Kidney epithelial cell (primary cell): ENCODE results near the gene RTP2. TPM values are rescaled to one million over a fixed set of nuclear protein-coding genes. Genes with fewer than 3 reads are reported as not detected.

Experiments used
- DNase-seq: peaks from one replicate; pipeline ENCODE4 v3.0.0-alpha.2; 2010; ENCODE audit warnings: low read depth
- H3K27me3 ChIP-seq: 2 replicates; pipeline ENCODE4 v1.6.0; 2011; ENCODE audit warnings: low read length; ENCODE audit not compliant: control insufficient read depth, insufficient read depth
- H3K36me3 ChIP-seq: 2 replicates; pipeline ENCODE4 v1.5.1; 2011; ENCODE audit warnings: low read length; ENCODE audit not compliant: control insufficient read depth, insufficient read depth
- H3K4me3 ChIP-seq: 2 replicates; pipeline ENCODE4 v1.5.1; 2011; ENCODE audit warnings: low read depth, mild to moderate bottlenecking, control low read depth, low read length
- total RNA-seq: library from RNA; depleted of rRNA; stranded (reverse); fragments of >200 nt; gene quantifications from 2 replicates; pipeline ENCODE4 v1.2.3, GENCODE V29; 2015
- TF ChIP-seq, protein P1 (sequence below): IDR thresholded peaks from 2 replicates; pipeline ENCODE4 v1.5.1; 2011; ENCODE audit warnings: mild to moderate bottlenecking, moderate library complexity, low read length, control low read depth, inconsistent platforms; ENCODE audit not compliant: insufficient read depth, poor library complexity, severe bottlenecking

RTP2 gene
- total RNA-seq, 1 donor from 2014 or later = not detected

DNA sequence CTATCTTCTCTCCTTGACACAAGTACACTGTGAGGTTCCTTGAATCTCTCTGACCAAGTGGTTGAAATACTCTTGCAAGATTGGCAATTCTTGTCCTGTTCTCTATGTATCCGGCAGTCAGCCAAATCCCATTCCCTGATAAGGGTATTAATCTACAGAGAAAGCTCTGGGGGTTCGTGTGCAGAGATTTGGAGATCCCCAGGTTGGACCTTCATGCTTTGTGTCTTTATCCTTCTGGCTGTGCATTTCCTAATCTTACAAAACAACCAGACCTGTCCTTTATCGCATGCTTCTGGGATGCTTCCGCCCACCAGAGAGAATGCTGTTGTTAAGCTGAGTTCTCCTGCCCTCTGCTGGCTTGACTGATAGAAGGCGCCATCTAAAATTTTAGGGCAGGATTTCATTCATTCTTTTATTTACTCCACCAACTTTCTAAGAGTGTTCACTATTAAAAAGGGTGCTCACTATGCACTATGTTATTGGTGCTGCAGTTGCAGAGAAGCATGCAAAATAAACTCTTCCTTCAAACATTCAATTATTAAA lies 23.6 kb downstream of the RTP2 start:
- Histone ChIP-seq H3K4me3 (no peak overlapping the region), H3K36me3 (no peaks in the 10 kb centered on the region), H3K27me3 (no peaks in the 10 kb centered on the region)
- TF ChIP-seq, protein P1, sequence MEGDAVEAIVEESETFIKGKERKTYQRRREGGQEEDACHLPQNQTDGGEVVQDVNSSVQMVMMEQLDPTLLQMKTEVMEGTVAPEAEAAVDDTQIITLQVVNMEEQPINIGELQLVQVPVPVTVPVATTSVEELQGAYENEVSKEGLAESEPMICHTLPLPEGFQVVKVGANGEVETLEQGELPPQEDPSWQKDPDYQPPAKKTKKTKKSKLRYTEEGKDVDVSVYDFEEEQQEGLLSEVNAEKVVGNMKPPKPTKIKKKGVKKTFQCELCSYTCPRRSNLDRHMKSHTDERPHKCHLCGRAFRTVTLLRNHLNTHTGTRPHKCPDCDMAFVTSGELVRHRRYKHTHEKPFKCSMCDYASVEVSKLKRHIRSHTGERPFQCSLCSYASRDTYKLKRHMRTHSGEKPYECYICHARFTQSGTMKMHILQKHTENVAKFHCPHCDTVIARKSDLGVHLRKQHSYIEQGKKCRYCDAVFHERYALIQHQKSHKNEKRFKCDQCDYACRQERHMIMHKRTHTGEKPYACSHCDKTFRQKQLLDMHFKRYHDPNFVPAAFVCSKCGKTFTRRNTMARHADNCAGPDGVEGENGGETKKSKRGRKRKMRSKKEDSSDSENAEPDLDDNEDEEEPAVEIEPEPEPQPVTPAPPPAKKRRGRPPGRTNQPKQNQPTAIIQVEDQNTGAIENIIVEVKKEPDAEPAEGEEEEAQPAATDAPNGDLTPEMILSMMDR = peak; percentile 75
- DNase-seq = no peak

DNA sequence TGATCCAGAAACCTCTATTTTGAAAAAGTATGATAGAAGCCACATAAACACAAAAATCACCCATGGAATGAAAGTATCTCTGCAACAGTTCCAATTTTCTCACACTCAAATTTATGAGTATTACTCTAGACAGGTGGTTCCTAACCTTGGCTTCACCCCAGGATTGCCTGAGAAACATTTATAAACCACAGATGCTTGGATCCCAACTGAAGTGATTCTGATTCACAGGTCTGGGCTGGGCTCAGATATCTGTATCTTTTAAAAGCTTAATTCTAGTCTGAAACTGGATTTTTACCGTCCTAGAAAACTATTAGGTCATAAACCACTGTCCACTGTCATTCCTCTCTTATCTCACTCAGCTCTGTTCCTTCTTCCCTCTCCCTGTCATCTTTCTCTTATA lies 24.8 kb downstream of the RTP2 start:
- Histone ChIP-seq H3K4me3 (no peak overlapping the region), H3K36me3 (no peaks in the 10 kb centered on the region), H3K27me3 (no peaks in the 10 kb centered on the region)
- DNase-seq = no peak
- TF ChIP-seq, protein P1 = no peak

DNA sequence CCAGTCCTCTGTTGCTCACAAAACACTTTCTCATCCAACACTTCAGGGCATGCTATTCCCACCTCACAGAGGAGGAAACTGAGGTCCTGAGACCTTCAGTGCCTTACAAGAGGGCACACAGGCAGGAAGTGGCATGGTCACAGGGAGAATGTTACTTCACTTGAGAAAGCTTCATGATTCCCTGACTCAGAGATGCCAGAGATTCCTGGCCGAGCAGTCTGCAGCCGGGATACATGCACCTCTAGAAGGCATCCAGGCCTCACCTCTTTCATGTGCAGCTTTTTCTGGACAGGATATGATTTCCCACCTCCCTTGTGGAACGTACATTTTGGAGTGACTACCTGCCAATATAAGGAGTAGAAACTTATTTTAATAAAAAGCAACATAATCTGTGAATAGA lies 29.3 kb downstream of the RTP2 start:
- H3K27me3 ChIP-seq = peaks cover 3% of the 10 kb centered on the region
- no peak for DNase-seq
- H3K36me3 ChIP-seq = no peaks in the 10 kb centered on the region
- no peak overlapping the region for H3K4me3 ChIP-seq
- TF ChIP-seq, protein P1 = no peak

DNA sequence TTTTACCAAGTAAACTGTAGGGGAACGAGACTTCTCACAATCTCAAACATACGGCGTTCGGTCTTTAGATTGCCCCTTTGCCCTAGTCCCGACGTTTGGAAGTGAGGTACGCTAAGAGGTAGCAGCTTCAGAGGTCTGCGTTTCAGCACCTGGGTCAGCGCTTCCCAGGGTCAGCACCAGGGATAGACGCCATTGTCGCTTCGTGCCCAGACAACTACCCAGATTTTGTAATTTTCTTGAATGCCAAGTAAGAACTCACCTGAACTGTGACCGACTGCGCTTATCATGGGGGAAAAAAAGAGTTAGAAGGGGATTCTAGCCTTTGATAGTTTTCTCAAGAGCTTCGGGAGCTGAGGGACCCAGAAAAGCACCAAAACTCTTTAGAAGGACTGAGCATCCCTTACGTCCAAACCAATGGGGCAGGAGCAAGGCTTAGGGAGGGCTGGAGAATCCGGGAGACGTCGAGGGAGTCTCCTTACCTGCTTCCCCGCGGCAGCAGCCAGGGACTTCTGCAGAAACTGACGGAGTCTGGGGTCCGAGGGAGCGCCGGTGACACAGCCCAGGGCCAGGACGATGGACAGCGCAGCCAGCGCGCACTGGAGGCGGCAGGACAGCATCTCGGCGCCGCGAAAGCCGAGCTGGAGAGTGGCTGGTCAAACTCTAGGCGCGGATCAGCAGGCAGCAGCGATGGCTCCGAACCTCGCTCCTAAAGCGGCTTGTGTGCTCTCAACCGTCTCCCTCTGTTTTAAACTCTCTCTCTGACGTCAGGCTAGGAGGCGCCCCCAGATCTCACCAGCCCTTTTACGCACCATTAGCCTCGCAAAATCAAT lies 32.5 kb downstream of the RTP2 start, which contains the start of gene SST:
Gene SST (minus strand): TSS at position 720 of the 830 bp plus-strand sequence. CDS start 103 bp downstream, at position 617.
- H3K27me3 ChIP-seq = peaks cover 3% of the 10 kb centered on the region
- DNase-seq = no peak
- H3K36me3 ChIP-seq = no peaks in the 10 kb centered on the region
- H3K4me3 ChIP-seq = peak within 1 kb of the TSS; percentile 13
- TF ChIP-seq, protein P1 = no peak

DNA sequence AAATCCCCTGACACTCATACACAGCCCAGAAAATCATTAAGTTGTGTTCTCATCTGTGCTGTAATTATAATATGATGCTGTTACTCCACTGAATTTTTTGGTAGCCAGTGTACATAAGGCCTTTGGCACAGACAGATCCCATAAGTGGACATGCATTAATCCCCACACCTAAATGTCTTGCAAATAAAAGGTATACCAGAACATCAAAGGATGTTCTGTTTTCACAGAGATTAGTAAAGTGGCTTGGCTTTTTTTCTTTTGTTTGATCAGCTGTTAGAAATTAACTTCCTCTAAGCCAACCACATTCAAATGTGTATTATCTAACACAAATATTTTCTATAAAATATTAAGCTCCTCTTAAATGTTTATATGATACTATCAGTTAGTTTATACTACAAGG lies 34.8 kb downstream of the RTP2 start:
- TF ChIP-seq, protein P1 = no peak
- DNase-seq = no peak
- no peak overlapping the region for H3K4me3 ChIP-seq
- H3K36me3 ChIP-seq = no peaks in the 10 kb centered on the region
- peaks cover 3% of the 10 kb centered on the region for H3K27me3 ChIP-seq
